Right lobe of liver (tissue), 6 donors: ENCODE measurements around the gene ZNF282. TPM values are rescaled to one million over a fixed set of nuclear protein-coding genes. Genes with fewer than 3 reads are reported as not detected.

Experiments used
- ATAC-seq, 4 donors: fragments of 200-7000 bp; cut with Tn5 transposase; one replicate each; pipeline ENCODE4 v1.9.1; 2020; ENCODE audit warnings: mild to moderate bottlenecking in 4 of 4, moderate library complexity in 4 of 4
- DNase-seq, 3 donors: peaks; one replicate each; pipeline ENCODE4 v3.0.0-alpha.2; 2020
- H3K27ac ChIP-seq, 3 donors: fragments of 200-600 bp; one replicate each; pipeline ENCODE4 v1.8.0; 2022
- H3K27me3 ChIP-seq, 2 donors: fragments of 200-600 bp; one replicate each; pipeline ENCODE4 v1.8.0; 2022
- H3K36me3 ChIP-seq, 4 donors: fragments of 200-600 bp; sonication (generic) in 1 of 4; one replicate each; pipeline versions ENCODE4 v1.5.1 to v1.8.0; 2017 to 2022; ENCODE audit warnings: control low read depth in 1 of 4
- H3K4me1 ChIP-seq, 4 donors: fragments of 200-600 bp; sonication (generic) in 1 of 4; one replicate each; pipeline versions ENCODE4 v1.5.1 to v1.8.0; 2017 to 2022; ENCODE audit warnings: control low read depth in 1 of 4
- H3K4me3 ChIP-seq, 3 donors: fragments of 200-600 bp; one replicate each; pipeline ENCODE4 v1.8.0; 2022
- H3K9me3 ChIP-seq, 4 donors: fragments of 200-600 bp; sonication (generic) in 1 of 4; one replicate each; pipeline versions ENCODE4 v1.5.1 to v1.8.0; 2017 to 2022; ENCODE audit warnings: control low read depth in 1 of 4
- CTCF ChIP-seq, 4 donors: fragments of 200-600 bp in 3 of 4; fragments of 450-650 bp in 1 of 4; IDR thresholded peaks; one replicate each; pipeline versions ENCODE4 v1.5.1 to v1.8.0; 2016 to 2022; ENCODE audit warnings: antibody characterized with exemption in 4 of 4, mild to moderate bottlenecking in 2 of 4
- POLR2A ChIP-seq: fragments of 450-650 bp; IDR thresholded peaks from one replicate; pipeline ENCODE4 v1.6.1; 2017; ENCODE audit warnings: antibody characterized with exemption, mild to moderate bottlenecking
- WGBS: methylation state at CpG from one replicate; pipeline ENCODE4 v1.1.6; 2018; ENCODE audit warnings: low coverage, low lambda C conversion rate; ENCODE audit not compliant: insufficient coverage; ENCODE audit errors: missing lambda C conversion rate; 5-methylcytosine and 5-hydroxymethylcytosine counted together
- intact Hi-C, 2 donors: fragments of 100-400 bp; cut with DNase I; formaldehyde crosslinking; loops; one replicate each; pipeline versions ENCODE4 v1.11.2 to v1.14.1; 2022
- total RNA-seq, 6 experiments: library from RNA; depleted of rRNA in 2 of 6; stranded (reverse); fragments of >200 nt in 2 of 6; fragmentation: NEBNext Ultra II Directional in 3 of 6; extraction: Animal tissue kit (Norgen Biotek cat#: 25700) in 3 of 6; gene quantifications; one replicate each; pipeline versions ENCODE4 v1.1.0 to v1.2.4, GENCODE V29; 2016 to 2023
- donor health status: DM: no; HTN: yes; CAD: no.
- donor health status: DM: no; HTN: no; CAD: no.
- donor health status: DM: no; HTN: no; CAD: no.
- donor health status: DM: no; HTN: yes; CAD: no.
- donor health status: DM: no; HTN: yes; CAD: no.

The ZNF282 gene
- total RNA-seq, 6 experiments from 2014 or later: 7.1 to 13.2 (median 10.0) TPM

- Histone ChIP-seq H3K4me1 (peaks cover 0 to 13% (median 4%) of the 10 kb centered on the region in 4 donors), H3K27ac (no peak overlapping the region), H3K27me3 (no peaks in the 10 kb centered on the region), H3K9me3 (no peaks in the 10 kb centered on the region), H3K4me3 (no peak overlapping the region), H3K36me3 (peaks cover 0 to 51% (median 16%) of the 10 kb centered on the region in 4 donors)
- 96% methylated on average over 11 of the region's 22 CpGs for WGBS
- no peak for DNase-seq
- intact Hi-C loops: no loop called here
- no peak for ATAC-seq
- TF ChIP-seq CTCF (IDR thresholded peaks at IDR 0.05) (no peak), POLR2A (no peak)
These were observed 2.9 kb downstream of the ZNF282 start for GRCh38 chr7:149198161-149198816.

GRCh38 chr7:149199234-149199995 lies 4.1 kb downstream of the ZNF282 start:
- Histone ChIP-seq H3K9me3 (no peaks in the 10 kb centered on the region), H3K27me3 (no peaks in the 10 kb centered on the region), H3K36me3 (peaks cover 0 to 60% (median 18%) of the 10 kb centered on the region in 4 donors), H3K4me1 (peaks cover 0 to 13% (median 4%) of the 10 kb centered on the region in 4 donors), H3K4me3 (no peak overlapping the region), H3K27ac (no peak overlapping the region)
- intact Hi-C loops: no loop called here
- no peak for TF ChIP-seq POLR2A
- TF ChIP-seq CTCF (IDR thresholded peaks at IDR 0.05): no peak
- 100% methylated on average over 4 of the region's 6 CpGs for WGBS
- DNase-seq (no peak), ATAC-seq (no peak)

GRCh38 chr7:149202831-149203231 lies 7.5 kb downstream of the ZNF282 start:
- Histone ChIP-seq H3K4me1 (no peaks in the 10 kb centered on the region), H3K27me3 (no peaks in the 10 kb centered on the region), H3K4me3 (no peak overlapping the region), H3K27ac (no peak overlapping the region), H3K9me3 (no peaks in the 10 kb centered on the region), H3K36me3 (peaks cover 0 to 83% (median 27%) of the 10 kb centered on the region in 4 donors)
- DNase-seq (no peak), ATAC-seq (no peak)
- TF ChIP-seq CTCF (IDR thresholded peaks at IDR 0.05) (no peak), POLR2A (no peak)
- intact Hi-C loops: no loop called here
- 89% methylated on average over 5 of the region's 6 CpGs for WGBS

- H3K27me3 ChIP-seq: no peaks in the 10 kb centered on the region
- no peak for TF ChIP-seq CTCF (IDR thresholded peaks at IDR 0.05)
- TF ChIP-seq POLR2A: no peak
- DNase-seq (no peak), ATAC-seq (peak in 1 of 4 donors; percentile 29)
- H3K9me3 ChIP-seq: no peaks in the 10 kb centered on the region
- H3K36me3 ChIP-seq: peaks cover 0 to 81% (median 23%) of the 10 kb centered on the region in 4 donors
- H3K4me3 ChIP-seq: no peak overlapping the region
- intact Hi-C loops: no loop called here
- 59% methylated on average over 12 of the region's 18 CpGs for WGBS
- no peaks in the 10 kb centered on the region for H3K4me1 ChIP-seq
- no peak overlapping the region for H3K27ac ChIP-seq
These were observed 10.5 kb downstream of the ZNF282 start for GRCh38 chr7:149205690-149206381.
